ENCODE data around the gene LPA.
A peak's percentile ranks its signal among the peaks of the same experiment; 100 is the strongest.
"Not testable (repeated sequence)": the region's sequence is repeated elsewhere in the genome, so short reads cannot be mapped to it uniquely, and the experiment has no call there.

The LPA gene

GRCh38 chr6:160690458-160690857 lies 26.4 kb upstream of the LPA start:
- 89% methylated on average over 9 of the region's 9 CpGs for WGBS
- Histone ChIP-seq H3K4me1 (ENCODE audit: insufficient read depth, low read length) (no peaks in the 10 kb centered on the region), H3K36me3 (ENCODE audit: insufficient read depth, low read length) (no peaks in the 10 kb centered on the region), H3K4me3 (ENCODE audit: low read length) (no peak overlapping the region), H3K9me3 (ENCODE audit: insufficient read depth, low read depth, low read length) (peaks cover 9% of the 10 kb centered on the region; the same call in 1 of the 2 replicates), H3K9ac (ENCODE audit: low read depth, low read length) (no peak overlapping the region), H3K27me3 (ENCODE audit: insufficient read depth, low read length) (no peaks in the 10 kb centered on the region), H3K27ac (ENCODE audit: low read depth, low read length) (no peak overlapping the region)

- H3K9ac ChIP-seq (ENCODE audit: low read depth, low read length), result no peak overlapping the region
- no peaks in the 10 kb centered on the region for H3K27me3 ChIP-seq (ENCODE audit: insufficient read depth, low read length)
- H3K4me1 ChIP-seq (ENCODE audit: insufficient read depth, low read length), result no peaks in the 10 kb centered on the region
- 93% methylated on average over 5 of the region's 5 CpGs for WGBS
- no peaks in the 10 kb centered on the region for H3K36me3 ChIP-seq (ENCODE audit: insufficient read depth, low read length)
- H3K4me3 ChIP-seq (ENCODE audit: low read length), result no peak overlapping the region
- H3K9me3 ChIP-seq (ENCODE audit: insufficient read depth, low read depth, low read length), result peaks cover 9% of the 10 kb centered on the region; the same call in 1 of the 2 replicates
- no peak overlapping the region for H3K27ac ChIP-seq (ENCODE audit: low read depth, low read length)
These were observed 21.8 kb upstream of the LPA start for GRCh38 chr6:160685762-160686450.

- not testable (repeated sequence) for H3K4me1 ChIP-seq (ENCODE audit: insufficient read depth, low read length); H3K27ac ChIP-seq (ENCODE audit: low read depth, low read length); H3K9ac ChIP-seq (ENCODE audit: low read depth, low read length); H3K9me3 ChIP-seq (ENCODE audit: insufficient read depth, low read depth, low read length); H3K36me3 ChIP-seq (ENCODE audit: insufficient read depth, low read length); H3K27me3 ChIP-seq (ENCODE audit: insufficient read depth, low read length); H3K4me3 ChIP-seq (ENCODE audit: low read length)
- 88% methylated on average over 26 of the region's 32 CpGs for WGBS
These were observed 21.2 kb upstream of the LPA start for GRCh38 chr6:160685101-160685761.

- Histone ChIP-seq H3K27ac (ENCODE audit: low read depth, low read length) (no peak overlapping the region), H3K4me3 (ENCODE audit: low read length) (peak overlapping the region; percentile 47), H3K9ac (ENCODE audit: low read depth, low read length) (no peak overlapping the region), H3K9me3 (ENCODE audit: insufficient read depth, low read depth, low read length) (no peaks in the 10 kb centered on the region), H3K36me3 (ENCODE audit: insufficient read depth, low read length) (no peaks in the 10 kb centered on the region), H3K4me1 (ENCODE audit: insufficient read depth, low read length) (no peaks in the 10 kb centered on the region), H3K27me3 (ENCODE audit: insufficient read depth, low read length) (peaks cover 16% of the 10 kb centered on the region)
- 74% methylated on average over 13 of the region's 14 CpGs for WGBS
These were observed 15.3 kb upstream of the LPA start for GRCh38 chr6:160679402-160679769.

GRCh38 chr6:160678744-160679401 lies 14.8 kb upstream of the LPA start:
- Histone ChIP-seq H3K9ac (ENCODE audit: low read depth, low read length) (no peak overlapping the region), H3K27me3 (ENCODE audit: insufficient read depth, low read length) (peaks cover 16% of the 10 kb centered on the region), H3K4me1 (ENCODE audit: insufficient read depth, low read length) (no peaks in the 10 kb centered on the region), H3K36me3 (ENCODE audit: insufficient read depth, low read length) (no peaks in the 10 kb centered on the region), H3K9me3 (ENCODE audit: insufficient read depth, low read depth, low read length) (no peaks in the 10 kb centered on the region), H3K27ac (ENCODE audit: low read depth, low read length) (no peak overlapping the region), H3K4me3 (ENCODE audit: low read length) (peak overlapping the region; percentile 47)
- WGBS, result 81% methylated on average over 42 of the region's 42 CpGs

GRCh38 chr6:160678230-160678629 lies 14.2 kb upstream of the LPA start:
- Histone ChIP-seq H3K27me3 (ENCODE audit: insufficient read depth, low read length) (peaks cover 16% of the 10 kb centered on the region), H3K36me3 (ENCODE audit: insufficient read depth, low read length) (no peaks in the 10 kb centered on the region), H3K9ac (ENCODE audit: low read depth, low read length) (no peak overlapping the region), H3K4me1 (ENCODE audit: insufficient read depth, low read length) (no peaks in the 10 kb centered on the region), H3K9me3 (ENCODE audit: insufficient read depth, low read depth, low read length) (no peaks in the 10 kb centered on the region; the same call in 1 of the 2 replicates), H3K4me3 (ENCODE audit: low read length) (no peak overlapping the region), H3K27ac (ENCODE audit: low read depth, low read length) (no peak overlapping the region)
- 92% methylated on average over 4 of the region's 4 CpGs for WGBS

- 90% methylated on average over 5 of the region's 5 CpGs for WGBS
- H3K9ac ChIP-seq (ENCODE audit: low read depth, low read length); H3K4me1 ChIP-seq (ENCODE audit: insufficient read depth, low read length); H3K9me3 ChIP-seq (ENCODE audit: insufficient read depth, low read depth, low read length); H3K36me3 ChIP-seq (ENCODE audit: insufficient read depth, low read length); H3K4me3 ChIP-seq (ENCODE audit: low read length); H3K27ac ChIP-seq (ENCODE audit: low read depth, low read length): not testable (repeated sequence)
- H3K27me3 ChIP-seq (ENCODE audit: insufficient read depth, low read length), result peaks cover 16% of the 10 kb centered on the region
These were observed 12.3 kb upstream of the LPA start for GRCh38 chr6:160676418-160676817.

- Histone ChIP-seq H3K27ac (ENCODE audit: low read depth, low read length) (no peak overlapping the region), H3K9ac (ENCODE audit: low read depth, low read length) (no peak overlapping the region), H3K27me3 (ENCODE audit: insufficient read depth, low read length) (no peaks in the 10 kb centered on the region), H3K9me3 (ENCODE audit: insufficient read depth, low read depth, low read length) (peaks cover 4% of the 10 kb centered on the region; the same call in 1 of the 2 replicates), H3K4me3 (ENCODE audit: low read length) (no peak overlapping the region), H3K4me1 (ENCODE audit: insufficient read depth, low read length) (no peaks in the 10 kb centered on the region), H3K36me3 (ENCODE audit: insufficient read depth, low read length) (no peaks in the 10 kb centered on the region)
- whole genome bisulfite sequencing, result 81% methylated on average over 2 of the region's 2 CpGs
These were observed 4.5 kb upstream of the LPA start for GRCh38 chr6:160668589-160668988.

GRCh38 chr6:160667639-160668481 lies 3.8 kb upstream of the LPA start:
- Histone ChIP-seq H3K9ac (ENCODE audit: low read depth, low read length) (no peak overlapping the region), H3K9me3 (ENCODE audit: insufficient read depth, low read depth, low read length) (peaks cover 4% of the 10 kb centered on the region; the same call in 1 of the 2 replicates), H3K27me3 (ENCODE audit: insufficient read depth, low read length) (no peaks in the 10 kb centered on the region), H3K36me3 (ENCODE audit: insufficient read depth, low read length) (no peaks in the 10 kb centered on the region), H3K4me1 (ENCODE audit: insufficient read depth, low read length) (no peaks in the 10 kb centered on the region), H3K4me3 (ENCODE audit: low read length) (no peak overlapping the region), H3K27ac (ENCODE audit: low read depth, low read length) (no peak overlapping the region)
- 26% methylated on average over 9 of the region's 9 CpGs for WGBS

- H3K9ac ChIP-seq (ENCODE audit: low read depth, low read length), result no peak overlapping the region
- 85% methylated on average over 2 of the region's 2 CpGs for WGBS
- H3K9me3 ChIP-seq (ENCODE audit: insufficient read depth, low read depth, low read length), result 0 out of 2 replicates have a peak, but pooled peaks cover 3% of the 10 kb centered on the region
- no peak overlapping the region for H3K27ac ChIP-seq (ENCODE audit: low read depth, low read length)
- H3K4me3 ChIP-seq (ENCODE audit: low read length), result no peak overlapping the region
- H3K27me3 ChIP-seq (ENCODE audit: insufficient read depth, low read length), result no peaks in the 10 kb centered on the region
- no peaks in the 10 kb centered on the region for H3K36me3 ChIP-seq (ENCODE audit: insufficient read depth, low read length)
- no peaks in the 10 kb centered on the region for H3K4me1 ChIP-seq (ENCODE audit: insufficient read depth, low read length)
These were observed 1.2 kb downstream of the LPA start for GRCh38 chr6:160662842-160663241.

- Histone ChIP-seq H3K27ac (ENCODE audit: low read depth, low read length) (no peak overlapping the region), H3K4me1 (ENCODE audit: insufficient read depth, low read length) (no peaks in the 10 kb centered on the region), H3K9me3 (ENCODE audit: insufficient read depth, low read depth, low read length) (0 out of 2 replicates have a peak, but pooled peaks cover 3% of the 10 kb centered on the region), H3K9ac (ENCODE audit: low read depth, low read length) (no peak overlapping the region), H3K36me3 (ENCODE audit: insufficient read depth, low read length) (no peaks in the 10 kb centered on the region), H3K4me3 (ENCODE audit: low read length) (no peak overlapping the region), H3K27me3 (ENCODE audit: insufficient read depth, low read length) (no peaks in the 10 kb centered on the region)
- WGBS, result 53% methylated on average over 3 of the region's 3 CpGs
These were observed 1.6 kb downstream of the LPA start for GRCh38 chr6:160662429-160662828.
